ENCODE measurements around the gene IQGAP1. TPM values are rescaled to one million over a fixed set of nuclear protein-coding genes. Genes with fewer than 3 reads are reported as not detected.

The IQGAP1 gene
- total RNA-seq, 1 experiment from 2014 or later: 113 TPM

GRCh38 chr15:90348456-90348855 lies 39.6 kb upstream of the IQGAP1 start:
- intact Hi-C loops (cut with micrococcal nuclease): no loop called here
- H3K9me2 ChIP-seq (ENCODE audit: insufficient read depth): no peaks in the 10 kb centered on the region
- no peak overlapping the region for H3K27ac ChIP-seq (ENCODE audit: low read depth, low read length)
- H3K36me3 ChIP-seq (ENCODE audit: control insufficient read depth in 1 of 2, insufficient read depth in 2 of 2, low read length in 2 of 2): no peaks in the 10 kb centered on the region
- BruUV-seq (replicated peaks): no TSS peak
- H4K20me1 ChIP-seq (ENCODE audit: insufficient read depth): no peaks in the 10 kb centered on the region
- H3K4me1 ChIP-seq (ENCODE audit: control insufficient read depth in 1 of 2, insufficient read depth in 2 of 2, low read length in 2 of 2): peaks cover 4 to 17% of the 10 kb centered on the region in 2 experiments; a peak in 2 of 4 replicates
- ChIA-PET CTCF (no interaction called here), RAD21 (ENCODE audit: low non-redundant PET in 1 of 2, low total read pairs in 2 of 2, uncharacterized antibody in 2 of 2, unreplicated experiment in 2 of 2) (no interaction called here), POLR2A (no interaction called here)
- no peak overlapping the region for H3K9ac ChIP-seq (ENCODE audit: low read length)
- no peak overlapping the region for H2AFZ ChIP-seq (ENCODE audit: low read depth, low read length, poor library complexity, severe bottlenecking)
- H3K27me3 ChIP-seq (ENCODE audit: insufficient read depth, low read length): no peaks in the 10 kb centered on the region
- no peak overlapping the region for H3K4me2 ChIP-seq (ENCODE audit: low read length)
- DNase-seq (ENCODE audit: low read depth, low spot score) (no peak), ATAC-seq (no peak)
- no peaks in the 10 kb centered on the region for H3K79me2 ChIP-seq (ENCODE audit: insufficient read depth, low read length)
- TF ChIP-seq ZFX (IDR thresholded peaks at IDR 0.05) (no peak), TCF7L2 (IDR thresholded peaks at IDR 0.05; ENCODE audit: borderline replicate concordance, extremely low read depth, insufficient read depth, insufficient read length) (no peak), FOSL1 (IDR thresholded peaks at IDR 0.05; ENCODE audit: low read depth) (no peak), SIN3A (IDR thresholded peaks at IDR 0.05; ENCODE audit: low read depth) (no peak), POLR2AphosphoS5 (IDR thresholded peaks at IDR 0.05; ENCODE audit: low read depth, low read length) (no peak), POLR2A (IDR thresholded peaks at IDR 0.05; ENCODE audit: borderline replicate concordance, extremely low read depth, insufficient read depth, insufficient read length) (no peak), SRF (IDR thresholded peaks at IDR 0.05; ENCODE audit: low read depth) (no peak), ZBTB33 (IDR thresholded peaks at IDR 0.05; ENCODE audit: extremely low read depth, insufficient replicate concordance, low read length) (no peak), JUND (IDR thresholded peaks at IDR 0.05) (no peak), RAD21 (IDR thresholded peaks at IDR 0.05; ENCODE audit: low read depth) (no peak), YY1 (IDR thresholded peaks at IDR 0.05; ENCODE audit: extremely low read depth, insufficient replicate concordance, low read depth, low read length) (no peak), ATF3 (IDR thresholded peaks at IDR 0.05) (no peak), EGR1 (IDR thresholded peaks at IDR 0.05; ENCODE audit: low read depth) (no peak), ELF1 (IDR thresholded peaks at IDR 0.05; ENCODE audit: borderline replicate concordance, low read depth) (no peak), ZNF274 (IDR thresholded peaks at IDR 0.05; ENCODE audit: low read depth, low read length) (no peak), EZH2phosphoT487 (IDR thresholded peaks at IDR 0.05; ENCODE audit: borderline replicate concordance) (no peak), CEBPB (IDR thresholded peaks at IDR 0.05; ENCODE audit: low read depth) (no peak)
- TF ChIP-seq, protein P1, sequence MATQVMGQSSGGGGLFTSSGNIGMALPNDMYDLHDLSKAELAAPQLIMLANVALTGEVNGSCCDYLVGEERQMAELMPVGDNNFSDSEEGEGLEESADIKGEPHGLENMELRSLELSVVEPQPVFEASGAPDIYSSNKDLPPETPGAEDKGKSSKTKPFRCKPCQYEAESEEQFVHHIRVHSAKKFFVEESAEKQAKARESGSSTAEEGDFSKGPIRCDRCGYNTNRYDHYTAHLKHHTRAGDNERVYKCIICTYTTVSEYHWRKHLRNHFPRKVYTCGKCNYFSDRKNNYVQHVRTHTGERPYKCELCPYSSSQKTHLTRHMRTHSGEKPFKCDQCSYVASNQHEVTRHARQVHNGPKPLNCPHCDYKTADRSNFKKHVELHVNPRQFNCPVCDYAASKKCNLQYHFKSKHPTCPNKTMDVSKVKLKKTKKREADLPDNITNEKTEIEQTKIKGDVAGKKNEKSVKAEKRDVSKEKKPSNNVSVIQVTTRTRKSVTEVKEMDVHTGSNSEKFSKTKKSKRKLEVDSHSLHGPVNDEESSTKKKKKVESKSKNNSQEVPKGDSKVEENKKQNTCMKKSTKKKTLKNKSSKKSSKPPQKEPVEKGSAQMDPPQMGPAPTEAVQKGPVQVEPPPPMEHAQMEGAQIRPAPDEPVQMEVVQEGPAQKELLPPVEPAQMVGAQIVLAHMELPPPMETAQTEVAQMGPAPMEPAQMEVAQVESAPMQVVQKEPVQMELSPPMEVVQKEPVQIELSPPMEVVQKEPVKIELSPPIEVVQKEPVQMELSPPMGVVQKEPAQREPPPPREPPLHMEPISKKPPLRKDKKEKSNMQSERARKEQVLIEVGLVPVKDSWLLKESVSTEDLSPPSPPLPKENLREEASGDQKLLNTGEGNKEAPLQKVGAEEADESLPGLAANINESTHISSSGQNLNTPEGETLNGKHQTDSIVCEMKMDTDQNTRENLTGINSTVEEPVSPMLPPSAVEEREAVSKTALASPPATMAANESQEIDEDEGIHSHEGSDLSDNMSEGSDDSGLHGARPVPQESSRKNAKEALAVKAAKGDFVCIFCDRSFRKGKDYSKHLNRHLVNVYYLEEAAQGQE (IDR thresholded peaks at IDR 0.05; ENCODE audit: low read depth): no peak
- TF ChIP-seq, protein P2, sequence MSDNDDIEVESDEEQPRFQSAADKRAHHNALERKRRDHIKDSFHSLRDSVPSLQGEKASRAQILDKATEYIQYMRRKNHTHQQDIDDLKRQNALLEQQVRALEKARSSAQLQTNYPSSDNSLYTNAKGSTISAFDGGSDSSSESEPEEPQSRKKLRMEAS (IDR thresholded peaks at IDR 0.05): no peak
- H3K4me3 ChIP-seq (replicated peaks in 1 of 2; ENCODE audit: low read depth in 1 of 2, low read length in 2 of 2): no peak overlapping the region
- no peaks in the 10 kb centered on the region for H3K9me3 ChIP-seq (ENCODE audit: control insufficient read depth in 1 of 2, insufficient read depth in 1 of 2, low read depth in 1 of 2, low read length in 2 of 2)
